ENCODE results near the gene CDH23.

The CDH23 gene

DNA sequence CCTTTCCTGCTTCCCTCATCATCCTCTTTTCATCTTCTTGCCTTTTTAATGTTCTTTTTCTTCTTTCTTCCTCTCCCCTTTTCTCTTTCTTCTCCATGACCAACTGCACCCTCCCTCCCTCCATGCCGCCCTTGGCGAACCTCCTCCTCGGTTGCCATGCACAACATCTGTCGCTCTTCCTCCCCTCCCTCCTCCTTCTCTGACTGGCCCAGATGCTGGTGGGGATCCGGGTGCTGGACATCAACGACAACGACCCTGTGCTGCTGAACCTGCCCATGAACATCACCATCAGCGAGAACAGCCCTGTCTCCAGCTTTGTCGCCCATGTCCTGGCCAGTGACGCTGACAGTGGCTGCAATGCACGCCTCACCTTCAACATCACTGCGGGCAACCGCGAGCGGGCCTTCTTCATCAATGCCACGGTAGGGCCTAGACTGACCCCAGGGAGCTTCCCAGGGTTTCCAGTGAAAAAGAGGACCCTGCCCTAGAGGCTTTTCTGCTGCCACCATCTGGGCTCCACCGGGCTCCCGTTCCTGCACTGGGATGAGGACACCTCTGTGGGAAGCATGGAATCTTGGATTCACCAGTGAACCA is 388.1 kb downstream of the CDH23 start:
- no peak for DNase-seq

DNA sequence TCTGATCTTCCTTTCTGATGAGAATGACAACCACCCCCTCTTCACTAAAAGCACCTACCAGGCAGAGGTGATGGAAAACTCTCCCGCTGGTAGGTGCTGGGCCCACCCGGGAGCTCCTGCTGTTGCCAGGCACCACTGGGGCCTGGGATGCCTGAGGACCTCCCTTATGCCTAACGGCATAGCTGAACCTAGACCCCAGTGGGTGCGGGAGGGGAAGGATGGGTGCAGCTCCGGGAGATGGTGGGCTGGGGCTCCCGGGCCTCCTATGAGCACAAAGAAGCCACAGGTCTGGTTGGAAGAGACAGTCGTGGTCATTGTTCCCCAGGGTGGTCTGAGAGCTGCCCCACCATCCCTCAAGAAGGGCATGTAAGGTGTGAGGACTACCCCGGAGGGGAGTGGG is 392.2 kb downstream of the CDH23 start:
- DNase-seq: no peak

DNA sequence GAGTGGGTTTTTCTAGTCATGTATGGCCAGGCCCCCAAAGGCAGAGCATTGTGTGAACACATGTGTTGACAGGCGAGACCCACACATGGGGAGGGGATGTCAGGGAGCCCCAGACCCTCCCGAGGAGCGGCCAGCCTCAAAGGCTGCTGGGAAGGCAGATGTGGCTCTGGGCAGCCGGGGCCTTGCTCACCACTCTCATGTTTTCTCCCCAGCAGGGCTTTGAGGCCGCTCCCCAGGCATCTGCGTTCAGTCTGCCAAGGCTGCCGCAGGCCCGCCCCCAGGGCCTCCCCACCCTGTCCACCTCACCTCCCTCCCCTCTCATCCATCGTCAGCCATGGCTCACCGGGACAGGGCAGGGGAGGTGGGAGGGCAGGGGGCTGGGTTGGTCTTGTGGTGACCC is 393.2 kb downstream of the CDH23 start:
- DNase-seq: no peak

DNA sequence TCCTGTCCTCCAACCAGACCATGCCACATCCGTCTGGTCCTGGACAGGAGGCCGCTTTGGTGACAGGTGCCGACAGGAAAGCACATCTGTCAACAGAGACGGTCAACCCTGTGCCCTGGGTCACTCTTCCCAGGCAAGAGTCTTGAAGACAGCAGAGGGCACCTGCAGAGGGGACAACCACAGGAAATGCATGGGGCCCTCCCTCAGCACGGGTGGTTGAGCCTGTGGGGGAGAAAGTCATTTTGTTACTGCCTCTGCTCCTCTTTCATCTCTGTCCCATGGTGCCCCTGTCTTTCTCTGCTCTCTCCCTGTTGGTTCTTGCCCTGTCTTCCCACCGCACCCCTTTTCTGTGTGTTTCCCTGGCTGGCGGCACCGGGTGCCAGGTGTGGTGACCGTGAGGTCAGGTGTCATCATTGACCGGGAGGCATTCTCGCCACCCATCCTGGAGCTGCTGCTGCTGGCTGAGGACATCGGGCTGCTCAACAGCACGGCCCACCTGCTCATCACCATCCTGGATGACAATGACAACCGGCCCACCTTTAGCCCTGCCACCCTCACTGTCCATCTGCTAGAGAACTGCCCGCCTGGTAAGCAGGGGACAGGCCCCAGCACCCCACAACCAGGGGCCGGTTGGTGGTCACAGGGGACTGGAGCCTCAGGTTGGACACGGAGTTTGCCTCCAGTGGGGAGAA is 394.2 kb downstream of the CDH23 start:
- DNase-seq: no peak

DNA sequence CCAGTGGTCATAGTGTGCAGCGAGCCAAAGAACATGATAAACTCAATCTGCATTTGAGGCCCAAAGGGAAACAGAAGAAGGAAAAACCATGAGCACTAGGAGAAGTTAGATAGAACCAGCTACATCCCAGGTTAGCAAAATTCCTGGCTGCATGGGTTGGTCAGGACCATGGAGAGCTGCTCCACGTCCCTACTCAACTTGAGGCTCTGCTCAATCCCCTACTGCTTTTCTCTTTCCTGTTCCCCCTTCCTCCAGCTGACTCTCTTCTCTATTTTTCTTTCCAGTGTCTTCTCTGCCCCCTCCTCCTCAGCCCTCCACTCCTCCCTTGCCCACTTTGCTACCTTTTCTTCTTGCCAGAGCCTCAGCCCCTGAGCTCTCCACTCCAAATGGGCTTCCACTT is 398.5 kb downstream of the CDH23 start:
- DNase-seq: peak; percentile 72

DNA sequence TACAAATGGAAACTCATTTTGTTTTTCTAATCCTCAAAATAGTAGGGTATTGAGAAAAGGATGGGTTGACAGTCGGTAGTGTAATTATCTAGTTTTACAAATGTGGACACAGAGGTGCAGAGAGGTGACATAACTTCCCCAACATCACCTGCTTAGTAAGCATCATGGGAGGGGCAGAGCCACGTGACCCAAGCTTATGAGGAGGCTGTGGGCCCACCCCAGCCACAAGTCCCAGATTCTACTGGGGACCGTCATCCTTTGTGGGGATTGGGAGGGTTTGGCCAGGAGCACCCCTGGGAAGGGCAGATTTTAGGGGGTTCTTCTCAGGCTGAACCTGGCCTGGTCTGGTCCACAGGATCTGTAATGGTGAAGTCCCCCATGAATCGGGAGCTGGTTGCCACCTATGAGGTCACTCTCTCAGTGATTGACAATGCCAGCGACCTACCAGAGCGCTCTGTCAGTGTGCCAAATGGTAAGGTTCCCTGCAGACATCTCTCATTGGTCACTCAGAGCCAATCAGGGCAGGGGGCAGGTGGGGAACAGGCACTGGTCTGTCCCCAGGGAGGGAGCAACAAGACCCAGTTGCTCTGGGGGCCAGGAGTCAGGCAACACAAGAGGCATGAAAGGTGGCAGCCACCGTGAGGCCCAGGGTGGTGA is 400.2 kb downstream of the CDH23 start:
- peak; percentile 40 for DNase-seq

DNA sequence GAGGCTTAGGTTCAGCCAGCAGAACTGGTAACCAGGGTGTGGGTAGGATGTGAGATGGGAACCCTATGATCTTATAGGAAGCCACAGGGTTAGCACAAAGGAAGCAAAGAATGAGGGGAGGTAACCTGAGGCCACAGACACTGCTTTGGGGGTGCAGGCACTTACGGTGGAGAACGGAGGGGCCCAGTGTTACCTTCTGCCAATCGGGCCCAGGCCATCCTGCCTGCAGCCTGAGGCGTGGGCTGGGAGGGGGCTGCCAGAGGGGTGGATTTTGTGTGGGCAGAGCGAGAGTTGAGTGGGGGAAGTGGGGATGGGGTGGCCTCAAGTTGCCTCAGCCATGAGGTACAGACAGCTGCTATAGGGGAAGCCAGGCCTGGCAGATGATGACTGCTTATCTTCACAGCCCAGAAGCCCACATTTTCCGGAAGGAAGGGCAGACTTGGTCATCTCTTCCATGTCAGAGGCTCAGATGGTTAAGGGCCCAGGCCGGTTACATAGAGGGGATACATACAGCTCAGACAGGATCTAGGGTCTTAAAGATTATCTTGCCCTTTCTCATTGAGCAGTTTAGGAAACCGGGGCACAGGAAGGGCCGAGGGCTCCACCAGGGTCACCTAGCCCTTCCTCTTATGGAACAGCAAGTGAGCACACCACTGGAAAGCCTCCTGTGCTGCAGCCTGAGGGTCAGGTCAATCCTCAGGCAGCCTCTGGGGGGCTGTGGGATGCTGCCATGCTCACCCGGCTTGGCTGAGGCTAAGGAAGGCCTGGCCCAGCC is 401.0 kb downstream of the CDH23 start:
- DNase-seq: peak; percentile 98

DNA sequence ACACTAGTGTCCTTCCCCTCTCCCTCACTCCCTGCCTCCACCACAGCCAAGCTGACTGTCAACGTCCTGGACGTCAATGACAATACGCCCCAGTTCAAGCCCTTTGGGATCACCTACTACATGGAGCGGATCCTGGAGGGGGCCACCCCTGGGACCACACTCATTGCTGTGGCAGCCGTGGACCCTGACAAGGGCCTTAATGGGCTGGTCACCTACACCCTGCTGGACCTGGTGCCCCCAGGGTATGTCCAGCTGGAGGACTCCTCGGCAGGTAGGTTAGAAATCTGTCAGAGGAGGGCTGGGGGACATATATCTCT is 401.5 kb downstream of the CDH23 start:
- no peak for DNase-seq

DNA sequence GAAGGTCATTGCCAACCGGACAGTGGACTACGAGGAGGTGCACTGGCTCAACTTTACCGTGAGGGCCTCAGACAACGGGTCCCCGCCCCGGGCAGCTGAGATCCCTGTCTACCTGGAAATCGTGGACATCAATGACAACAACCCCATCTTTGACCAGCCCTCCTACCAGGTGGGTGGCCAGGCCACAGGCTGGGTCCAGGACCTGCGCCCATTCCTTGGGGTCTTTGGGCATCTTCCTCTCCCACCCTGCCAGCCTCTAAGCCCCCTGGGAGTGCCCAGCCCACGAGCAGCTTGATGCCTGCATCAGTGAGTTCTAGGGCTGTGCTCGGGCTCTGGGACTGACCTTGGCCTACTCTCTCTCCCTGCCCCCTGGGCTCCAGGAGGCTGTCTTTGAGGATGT is 402.4 kb downstream of the CDH23 start:
- no peak for DNase-seq

DNA sequence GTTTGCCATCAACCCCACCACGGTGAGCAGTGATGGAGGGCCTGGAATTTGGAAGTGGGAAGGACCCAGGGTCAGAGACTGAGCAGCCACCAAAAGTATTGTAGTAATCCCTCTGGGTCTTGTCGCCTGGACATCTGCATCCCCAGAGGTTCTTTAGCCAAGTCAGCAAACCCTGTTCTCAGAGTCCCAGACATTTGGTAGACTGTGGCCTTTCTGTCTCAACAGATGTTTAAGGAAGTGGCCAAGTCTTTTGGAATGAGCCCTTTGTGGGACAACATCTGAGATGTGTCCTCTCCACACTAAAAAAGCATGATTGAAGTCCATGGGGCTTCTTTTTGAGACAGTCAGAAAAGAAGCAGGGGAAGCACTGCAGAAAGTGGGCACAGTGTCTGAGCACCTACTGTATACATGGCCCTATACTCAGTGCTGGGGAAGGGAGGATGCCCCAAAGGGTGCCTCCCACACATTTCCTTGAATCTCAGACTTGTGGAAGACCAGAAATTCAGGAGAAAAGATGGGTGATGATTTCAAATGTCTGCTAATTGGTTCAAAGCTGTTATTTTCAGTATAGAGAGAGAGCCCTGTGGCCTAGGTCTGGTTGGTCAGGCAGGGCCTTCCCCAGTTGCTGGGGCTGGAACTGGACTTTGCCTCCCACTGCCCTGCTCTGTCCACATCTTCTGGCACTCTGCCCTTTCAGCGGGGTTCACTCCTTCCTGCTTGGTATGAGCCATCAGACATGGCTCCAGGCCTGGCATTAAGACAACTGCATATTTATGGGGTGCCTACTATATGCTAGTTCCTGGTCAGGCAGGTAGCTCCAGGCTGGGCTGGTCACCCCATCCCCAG is 403.1 kb downstream of the CDH23 start:
- DNase-seq: no peak

DNA sequence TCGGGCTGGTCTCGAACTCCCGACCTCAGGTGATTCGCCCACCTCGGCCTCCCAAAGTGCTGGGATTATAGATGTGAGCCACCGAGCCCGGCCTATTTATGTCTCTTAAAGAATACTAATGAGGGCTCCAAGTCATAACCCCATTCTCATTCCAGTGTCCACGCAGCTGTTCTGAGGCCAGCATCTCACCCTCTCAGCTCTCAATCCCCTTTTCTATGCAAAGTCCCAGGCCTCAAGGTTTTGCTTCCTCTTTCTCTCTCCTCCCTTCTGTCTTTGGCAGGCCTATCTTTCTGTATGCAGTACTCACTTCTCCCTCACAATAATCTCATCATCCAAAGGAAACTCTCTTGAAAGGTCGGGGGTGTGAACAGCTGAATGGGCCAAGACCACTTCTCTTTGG is 404.6 kb downstream of the CDH23 start:
- peak; percentile 76 for DNase-seq

DNA sequence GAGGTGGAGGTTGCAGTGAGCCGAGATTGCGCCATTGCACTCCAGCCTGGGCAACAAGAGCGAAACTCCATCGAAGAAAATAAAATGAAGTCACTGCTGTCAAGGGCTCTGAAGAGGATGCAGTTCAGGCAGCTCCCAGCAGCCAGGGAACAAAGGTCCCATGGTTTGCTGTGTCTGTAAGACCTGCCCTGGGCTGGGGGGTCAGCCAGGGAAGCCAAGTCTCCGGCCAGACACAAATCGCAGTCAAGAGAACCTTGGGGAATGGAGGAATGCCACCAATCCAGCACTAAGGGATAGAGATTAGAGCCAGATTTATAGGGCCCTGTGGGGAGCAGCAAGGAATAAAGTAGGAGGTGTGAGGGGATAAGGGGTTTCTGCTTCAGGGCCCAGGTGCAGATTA is 405.5 kb downstream of the CDH23 start:
- no peak for DNase-seq

DNA sequence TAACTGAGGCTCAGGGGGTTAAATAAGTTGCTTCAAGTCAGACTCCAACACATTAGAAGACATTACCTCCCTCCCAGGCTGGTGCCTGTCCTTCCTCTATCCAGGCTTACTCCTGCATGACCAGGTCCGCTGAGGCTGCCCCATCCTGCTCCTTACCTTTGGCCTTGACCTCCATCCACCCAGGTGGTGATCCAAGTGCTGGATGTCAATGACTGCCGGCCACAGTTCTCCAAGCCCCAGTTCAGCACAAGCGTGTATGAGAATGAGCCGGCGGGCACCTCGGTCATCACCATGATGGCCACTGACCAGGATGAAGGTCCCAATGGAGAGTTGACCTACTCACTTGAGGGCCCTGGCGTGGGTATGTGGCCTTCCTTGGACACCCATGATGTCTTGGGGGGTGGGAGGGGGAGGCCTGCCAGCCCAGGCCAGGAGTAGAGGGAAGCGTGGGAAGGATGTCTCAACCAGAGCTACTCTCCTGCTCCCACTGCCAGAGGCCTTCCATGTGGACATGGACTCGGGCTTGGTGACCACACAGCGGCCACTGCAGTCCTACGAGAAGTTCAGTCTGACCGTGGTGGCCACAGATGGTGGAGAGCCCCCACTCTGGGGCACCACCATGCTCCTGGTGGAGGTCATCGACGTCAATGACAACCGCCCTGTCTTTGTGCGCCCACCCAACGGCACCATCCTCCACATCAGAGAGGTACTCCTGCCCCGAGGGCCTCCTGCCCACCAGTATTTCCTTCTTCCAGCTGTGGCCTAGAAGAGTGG is 406.2 kb downstream of the CDH23 start:
- DNase-seq: no peak

DNA sequence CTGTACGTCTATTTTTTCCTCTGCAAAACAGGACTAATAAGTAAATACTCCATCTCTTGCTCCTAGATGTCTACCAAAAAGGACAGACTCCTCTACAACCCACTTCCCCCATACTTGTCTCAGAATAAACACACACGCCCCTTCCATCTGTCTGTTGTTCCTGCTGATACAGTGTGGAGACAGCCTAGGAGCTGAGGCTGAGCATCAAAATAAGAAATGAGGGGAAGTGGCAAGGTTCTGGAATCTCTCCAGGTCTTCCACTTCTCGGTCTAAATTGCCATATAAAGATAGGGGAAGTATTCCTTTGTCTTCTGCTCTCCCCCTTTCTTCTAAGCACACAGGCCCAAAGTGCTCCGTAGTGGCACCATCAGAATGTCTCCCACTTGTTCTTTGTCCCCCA is 407.4 kb downstream of the CDH23 start:
- peak; percentile 76 for DNase-seq

DNA sequence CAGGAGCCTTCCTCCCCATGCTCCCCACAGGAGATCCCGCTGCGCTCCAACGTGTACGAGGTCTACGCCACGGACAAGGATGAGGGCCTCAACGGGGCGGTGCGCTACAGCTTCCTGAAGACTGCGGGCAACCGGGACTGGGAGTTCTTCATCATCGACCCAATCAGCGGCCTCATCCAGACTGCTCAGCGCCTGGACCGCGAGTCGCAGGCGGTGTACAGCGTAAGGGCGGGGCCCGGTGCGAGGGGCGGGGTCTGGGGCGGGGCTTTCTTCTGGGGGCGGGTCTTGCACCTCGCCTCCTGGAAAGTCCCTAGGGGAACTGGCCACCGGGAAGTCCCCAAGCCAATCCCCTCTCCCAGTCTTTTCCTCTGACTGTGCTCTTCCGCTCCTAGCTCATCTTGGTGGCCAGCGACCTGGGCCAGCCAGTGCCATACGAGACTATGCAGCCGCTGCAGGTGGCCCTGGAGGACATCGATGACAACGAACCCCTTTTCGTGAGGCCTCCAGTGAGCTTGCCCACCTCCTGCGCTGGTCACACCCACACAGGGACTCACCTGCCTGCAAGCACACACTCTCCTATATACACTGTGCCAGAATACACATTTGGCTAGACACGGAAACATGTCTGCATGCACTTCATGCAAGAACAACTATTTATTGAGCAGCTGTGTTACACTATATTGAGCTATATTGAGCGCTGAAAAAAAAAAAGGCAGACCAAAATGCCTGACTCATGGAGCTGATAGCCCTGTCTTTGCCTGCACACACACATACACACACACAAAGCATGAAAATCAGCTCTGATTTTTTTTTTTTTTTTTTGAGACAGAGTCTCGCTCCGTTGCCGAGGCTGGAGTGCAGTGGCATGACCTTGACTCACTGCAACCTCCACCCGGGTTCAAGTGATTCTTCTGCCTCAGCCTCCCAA is 409.3 kb downstream of the CDH23 start:
- DNase-seq: peak; percentile 60

DNA sequence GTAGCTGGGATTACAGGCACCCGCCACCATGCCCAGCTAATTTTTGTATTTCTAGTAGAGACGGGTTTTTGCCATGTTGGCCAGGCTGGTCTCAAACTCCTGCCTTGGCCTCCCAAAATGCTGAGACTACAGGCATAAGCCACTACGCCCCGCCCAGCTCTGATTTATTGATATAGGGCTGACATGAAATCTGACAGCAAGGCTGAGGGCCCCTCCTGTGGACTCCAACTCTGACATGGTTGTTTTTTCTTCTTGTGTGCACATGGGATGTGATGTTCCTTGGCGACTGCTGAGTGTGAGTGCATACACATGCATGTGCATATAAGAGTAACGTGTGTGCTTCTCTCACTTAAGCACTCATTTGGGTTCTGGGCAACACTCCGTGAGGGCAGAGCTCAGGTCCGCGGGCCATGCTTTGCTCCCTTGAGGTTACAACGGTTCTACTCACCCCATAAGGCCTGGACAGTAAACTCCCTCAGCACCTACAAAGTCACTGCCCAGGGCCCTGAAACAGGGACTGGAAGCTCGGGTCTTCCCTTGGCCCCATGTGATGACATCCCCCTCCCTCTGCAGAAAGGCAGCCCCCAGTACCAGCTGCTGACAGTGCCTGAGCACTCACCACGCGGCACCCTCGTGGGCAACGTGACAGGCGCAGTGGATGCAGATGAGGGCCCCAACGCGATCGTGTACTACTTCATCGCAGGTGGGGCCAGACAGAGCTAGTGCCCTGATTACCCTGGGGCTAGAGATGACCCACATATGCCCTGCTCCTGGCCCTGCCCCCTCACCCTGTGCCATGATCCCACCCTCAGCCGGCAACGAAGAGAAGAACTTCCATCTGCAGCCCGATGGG is 410.2 kb downstream of the CDH23 start:
- no peak for DNase-seq

DNA sequence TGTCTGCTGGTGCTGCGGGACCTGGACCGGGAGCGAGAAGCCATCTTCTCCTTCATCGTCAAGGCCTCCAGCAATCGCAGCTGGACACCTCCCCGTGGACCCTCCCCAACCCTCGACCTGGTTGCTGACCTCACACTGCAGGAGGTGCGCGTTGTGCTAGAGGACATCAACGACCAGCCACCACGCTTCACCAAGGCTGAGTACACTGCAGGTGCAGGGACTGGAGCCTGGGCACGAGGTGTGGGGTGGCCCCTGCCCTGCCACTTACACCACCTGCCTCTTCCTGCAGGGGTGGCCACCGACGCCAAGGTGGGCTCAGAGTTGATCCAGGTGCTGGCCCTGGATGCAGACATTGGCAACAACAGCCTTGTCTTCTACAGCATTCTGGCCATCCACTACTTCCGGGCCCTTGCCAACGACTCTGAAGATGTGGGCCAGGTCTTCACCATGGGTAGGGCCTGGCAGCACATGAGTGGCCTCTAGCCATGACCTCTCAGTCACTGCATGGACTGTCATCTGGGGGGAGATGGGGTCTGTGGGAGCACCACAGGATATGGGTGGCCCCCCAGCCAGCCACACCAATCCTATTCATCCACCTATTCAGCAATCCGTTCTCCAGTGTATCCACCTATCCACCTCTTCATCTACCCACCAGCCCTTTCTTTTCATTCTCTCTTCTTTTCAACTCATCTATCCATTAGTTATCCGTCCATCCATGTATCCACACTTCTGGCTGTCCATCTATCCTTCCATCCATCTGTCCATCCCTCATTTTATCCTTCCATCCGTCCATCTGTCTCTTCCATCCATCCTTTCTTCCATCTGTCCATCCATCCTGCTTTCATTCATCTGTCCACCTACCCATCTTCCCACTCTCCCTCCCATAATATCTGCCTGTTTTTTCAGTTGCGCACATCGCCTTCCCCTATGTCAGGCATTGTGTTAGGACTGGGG is 411.1 kb downstream of the CDH23 start:
- no peak for DNase-seq

DNA sequence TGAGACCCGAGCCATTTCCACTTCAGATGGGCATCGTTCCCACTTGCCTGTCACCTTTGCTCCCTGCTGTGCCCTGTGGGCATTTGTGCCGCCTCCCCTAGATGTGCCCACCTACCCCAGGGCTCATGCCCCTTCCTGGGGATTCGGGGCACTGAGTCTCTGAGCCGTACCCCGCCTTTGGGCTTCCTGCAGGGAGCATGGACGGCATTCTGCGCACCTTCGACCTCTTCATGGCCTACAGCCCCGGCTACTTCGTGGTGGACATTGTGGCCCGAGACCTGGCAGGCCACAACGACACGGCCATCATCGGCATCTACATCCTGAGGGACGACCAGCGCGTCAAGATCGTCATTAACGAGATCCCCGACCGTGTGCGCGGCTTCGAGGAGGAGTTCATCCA is 412.9 kb downstream of the CDH23 start:
- DNase-seq: no peak
